GM10847 (cell line): ENCODE results near the gene SLC38A3.

Experiments
- POLR2A ChIP-seq: IDR thresholded peaks from 2 replicates; pipeline ENCODE4 v1.6.1; 2011; ENCODE audit not compliant: insufficient read length; ENCODE audit errors: extremely low read depth

The SLC38A3 gene

DNA sequence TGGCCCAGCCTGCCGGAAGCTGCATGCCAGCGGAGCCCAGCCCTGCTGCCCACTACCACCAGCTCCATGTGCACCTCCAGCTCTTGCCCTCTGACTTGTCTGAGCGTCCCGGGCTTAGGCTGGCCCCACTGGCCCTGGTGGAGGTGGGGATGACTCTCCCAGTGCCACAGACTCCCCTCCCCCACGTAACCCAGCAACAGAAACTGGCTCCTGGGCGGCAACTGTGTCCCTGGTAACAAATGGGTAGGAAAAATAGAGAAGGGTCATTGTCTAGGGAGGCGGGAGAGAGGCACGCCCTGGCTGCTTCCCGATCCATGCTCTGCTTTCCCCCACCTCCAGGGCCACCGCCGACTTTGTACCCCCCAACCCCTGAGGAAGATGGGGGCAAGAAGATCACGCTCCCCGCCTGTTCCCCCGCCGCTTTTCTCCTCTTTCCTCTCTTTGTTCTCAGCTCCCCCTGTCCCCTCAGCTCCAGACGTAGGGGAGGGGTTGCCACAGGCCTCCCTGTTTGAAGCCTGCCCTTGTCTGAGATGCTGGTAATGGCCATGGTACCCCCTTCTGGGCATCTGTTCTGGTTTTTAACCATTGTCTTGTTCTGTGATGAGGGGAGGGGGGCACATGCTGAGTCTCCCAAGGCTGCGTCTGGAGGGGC lies 53.1 kb downstream of the SLC38A3 start:
- TF ChIP-seq POLR2A, result no peak

DNA sequence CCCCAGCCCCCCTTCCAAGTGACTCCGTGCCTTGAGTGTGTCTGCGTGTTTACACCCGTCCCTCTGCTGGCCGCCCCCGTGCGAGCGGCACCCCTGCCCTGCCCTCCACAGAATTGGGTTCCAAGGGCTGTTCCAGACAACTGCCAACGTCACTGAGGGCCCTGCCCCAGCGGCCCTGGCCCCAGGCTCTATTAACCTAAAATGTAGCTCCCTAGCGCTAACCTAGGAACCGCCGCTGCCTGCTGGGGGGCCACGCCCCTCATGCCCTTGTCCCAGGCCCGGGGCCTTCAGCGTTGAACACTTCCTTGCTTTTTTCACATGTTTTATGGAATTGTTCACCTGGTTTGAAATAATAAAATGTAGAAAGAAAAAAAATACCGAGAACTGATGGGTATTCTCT lies 53.9 kb downstream of the SLC38A3 start:
- no peak for TF ChIP-seq POLR2A

DNA sequence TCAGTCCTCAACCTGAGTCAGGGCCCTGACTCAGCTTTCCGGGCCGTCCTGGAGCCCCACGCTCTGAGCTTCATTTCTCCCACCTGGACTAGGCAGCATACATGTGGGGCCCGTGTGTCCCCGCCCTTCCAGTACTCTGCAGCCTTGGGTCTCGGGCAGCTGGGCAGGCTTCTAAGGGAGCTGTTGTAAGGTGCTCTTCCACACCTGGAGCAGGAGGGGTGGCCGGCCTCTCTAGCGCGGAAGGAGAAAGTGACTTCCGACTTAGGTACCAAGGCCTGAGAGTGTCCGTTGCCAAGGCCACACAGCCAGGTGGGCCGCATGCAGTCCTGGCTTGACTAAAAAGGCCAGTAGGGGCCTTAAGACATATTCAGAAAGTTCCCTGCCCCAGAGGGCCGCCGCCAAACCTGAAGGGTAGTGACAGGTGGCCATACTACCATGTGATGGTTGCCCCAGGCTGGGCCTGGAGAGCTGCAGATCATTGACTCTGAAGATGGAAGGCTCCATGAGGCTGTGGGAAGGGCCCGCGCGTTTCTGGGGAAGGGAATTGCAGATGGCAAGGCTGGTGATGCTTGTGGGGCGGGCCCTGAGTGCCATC lies 54.5 kb downstream of the SLC38A3 start:
- no peak for TF ChIP-seq POLR2A

DNA sequence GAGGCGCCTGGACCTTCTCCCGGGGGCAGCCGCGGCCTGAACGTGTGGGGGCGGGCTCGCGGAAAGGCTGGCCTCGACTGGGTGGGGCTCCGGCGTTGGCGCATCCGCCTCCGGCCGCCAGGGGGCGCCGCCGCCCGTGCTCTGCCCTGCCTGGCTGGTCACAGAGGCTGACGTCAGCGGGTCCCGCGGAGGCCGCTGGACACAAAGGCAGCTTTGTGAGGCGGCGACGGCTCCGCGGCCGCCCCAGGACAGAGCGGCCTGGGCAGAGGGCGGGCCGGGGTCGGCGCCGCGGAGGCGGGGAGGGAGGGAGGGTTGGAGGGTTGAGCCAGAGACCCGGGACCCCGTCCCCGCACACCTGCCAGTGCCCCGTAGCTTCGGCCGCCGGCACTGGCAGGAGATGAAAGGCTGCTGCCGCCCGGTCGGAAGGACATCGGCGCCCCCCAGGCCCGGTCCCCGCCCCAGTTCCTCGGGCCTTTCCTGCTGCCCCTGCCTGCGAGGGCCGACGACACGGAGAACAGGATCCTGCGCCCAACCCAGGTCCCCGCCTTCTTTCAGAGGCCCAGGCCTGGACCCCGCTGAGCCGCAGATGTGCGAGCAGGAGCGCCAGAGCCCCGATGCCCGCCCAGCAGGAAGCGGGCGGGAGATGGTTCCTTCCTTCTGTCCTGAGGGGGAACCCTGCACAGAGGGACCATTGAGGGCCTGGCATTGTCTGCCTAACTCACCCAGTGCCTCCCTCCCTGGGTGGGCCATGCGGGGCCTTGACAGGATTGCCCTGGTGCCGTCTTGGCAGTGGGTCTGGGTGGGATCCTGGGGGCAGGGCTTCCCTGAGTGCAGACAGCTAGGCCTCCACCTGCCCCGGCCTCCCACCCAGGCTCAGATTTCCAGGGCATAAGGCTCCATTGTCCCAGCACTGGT lies 55.2 kb downstream of the SLC38A3 start:
- peak; percentile 38 for TF ChIP-seq POLR2A

DNA sequence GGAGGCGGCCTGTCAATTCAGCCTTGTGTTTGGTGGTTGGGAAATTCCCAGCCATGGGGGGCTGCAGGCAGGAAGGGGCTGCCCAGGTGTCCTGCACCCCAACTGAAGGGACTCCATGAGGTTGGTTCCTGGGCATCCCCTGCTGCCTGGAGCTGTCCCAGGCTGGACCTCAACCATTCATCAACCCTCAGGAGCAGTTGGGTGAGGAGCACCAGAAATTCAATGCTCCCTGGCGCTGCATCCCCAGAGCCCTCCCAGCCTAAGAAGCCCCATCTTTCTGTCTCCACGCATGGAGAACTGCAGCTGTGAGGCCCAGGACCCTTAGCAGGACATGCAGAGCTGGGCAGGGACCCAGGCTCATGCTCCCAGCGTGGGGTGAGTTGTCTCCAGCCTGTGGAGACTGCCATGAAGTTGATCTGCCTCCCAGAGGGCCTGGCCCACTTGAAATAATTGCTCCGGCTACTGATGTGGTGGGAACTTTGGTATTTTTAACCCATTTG lies 55.9 kb downstream of the SLC38A3 start:
- TF ChIP-seq POLR2A, result no peak

DNA sequence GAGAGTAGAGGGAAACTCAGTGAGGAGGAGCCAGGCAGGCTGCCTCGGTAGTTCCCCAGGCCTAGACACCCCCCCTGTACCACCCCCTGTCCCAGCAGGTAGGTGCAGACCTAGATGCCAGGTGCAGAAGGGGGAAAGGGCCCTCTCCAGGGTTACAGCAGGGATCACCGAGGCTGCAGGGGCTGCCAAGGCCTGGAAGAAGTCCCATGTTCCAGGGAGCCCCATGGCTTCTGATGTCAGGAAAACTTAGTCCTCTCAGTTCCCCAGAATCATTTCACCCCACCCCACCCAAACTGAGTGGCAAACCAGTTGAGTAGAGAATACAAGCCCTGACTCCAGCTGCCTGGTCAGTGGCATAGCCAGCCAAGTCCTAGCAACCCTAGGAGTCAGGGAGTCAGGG lies 56.4 kb downstream of the SLC38A3 start:
- TF ChIP-seq POLR2A, result no peak

DNA sequence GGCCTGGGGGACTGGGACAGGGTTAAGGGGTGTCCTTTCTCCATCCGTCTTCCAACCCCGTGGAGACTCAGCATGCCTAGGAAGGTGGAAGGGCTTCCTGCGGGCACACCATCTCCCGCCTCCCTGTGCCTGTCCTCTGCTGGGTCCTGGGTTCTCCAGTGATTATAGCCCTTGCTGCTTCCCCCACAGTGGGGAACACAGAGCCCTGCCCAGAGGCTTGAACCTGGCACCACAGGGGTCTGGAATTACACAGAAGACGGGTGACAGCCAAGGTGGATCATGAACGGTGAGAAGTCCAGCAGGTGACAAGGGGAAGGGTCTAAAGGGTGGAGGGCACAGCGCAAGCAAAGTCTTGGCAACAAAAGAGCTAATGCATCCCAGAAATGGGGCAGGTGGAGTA lies 57.7 kb downstream of the SLC38A3 start:
- no peak for TF ChIP-seq POLR2A

DNA sequence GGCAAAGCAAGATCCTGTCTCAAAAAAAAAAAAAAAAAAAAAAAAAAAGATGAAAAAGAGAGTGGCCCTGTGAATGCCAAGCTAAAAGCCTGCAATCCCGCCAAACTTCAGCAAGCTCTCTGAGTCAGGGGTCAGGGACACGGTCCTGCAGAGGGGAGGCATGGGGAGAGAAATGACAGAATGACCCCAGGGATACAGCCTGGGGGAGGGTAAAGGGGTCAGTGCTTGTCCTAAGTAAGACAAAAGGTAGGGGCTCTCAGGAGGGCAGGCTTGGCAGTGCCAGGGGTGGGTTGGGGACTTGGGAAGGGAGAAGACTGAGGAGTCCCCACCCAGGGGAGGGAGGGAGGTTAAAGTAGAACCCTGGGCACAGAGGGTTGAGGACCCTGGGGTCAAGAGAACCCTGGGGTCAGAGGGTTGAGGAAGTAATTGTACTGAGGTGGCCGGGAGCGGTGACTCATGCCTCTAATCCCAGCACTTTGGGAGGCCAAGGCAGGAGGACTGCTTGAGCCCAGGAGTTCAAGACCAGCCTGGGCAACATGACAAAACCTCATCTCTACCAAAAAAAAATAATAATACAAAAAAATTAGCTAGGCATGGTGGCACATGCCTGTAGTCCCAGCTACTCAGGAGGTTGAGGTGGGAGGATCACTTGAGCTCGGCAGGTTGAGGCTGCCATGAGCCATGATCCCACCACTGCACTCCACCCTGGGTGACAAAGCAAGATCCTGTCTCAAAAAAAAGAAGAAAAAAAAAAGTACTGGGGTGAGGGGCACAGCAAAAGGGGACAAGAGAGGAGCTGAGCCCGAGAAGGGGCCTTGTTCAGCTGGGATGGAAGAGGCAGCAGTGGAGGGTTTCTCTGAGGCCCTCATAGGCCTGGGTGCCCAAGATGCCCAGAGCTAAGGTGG lies 58.7 kb downstream of the SLC38A3 start:
- no peak for TF ChIP-seq POLR2A

DNA sequence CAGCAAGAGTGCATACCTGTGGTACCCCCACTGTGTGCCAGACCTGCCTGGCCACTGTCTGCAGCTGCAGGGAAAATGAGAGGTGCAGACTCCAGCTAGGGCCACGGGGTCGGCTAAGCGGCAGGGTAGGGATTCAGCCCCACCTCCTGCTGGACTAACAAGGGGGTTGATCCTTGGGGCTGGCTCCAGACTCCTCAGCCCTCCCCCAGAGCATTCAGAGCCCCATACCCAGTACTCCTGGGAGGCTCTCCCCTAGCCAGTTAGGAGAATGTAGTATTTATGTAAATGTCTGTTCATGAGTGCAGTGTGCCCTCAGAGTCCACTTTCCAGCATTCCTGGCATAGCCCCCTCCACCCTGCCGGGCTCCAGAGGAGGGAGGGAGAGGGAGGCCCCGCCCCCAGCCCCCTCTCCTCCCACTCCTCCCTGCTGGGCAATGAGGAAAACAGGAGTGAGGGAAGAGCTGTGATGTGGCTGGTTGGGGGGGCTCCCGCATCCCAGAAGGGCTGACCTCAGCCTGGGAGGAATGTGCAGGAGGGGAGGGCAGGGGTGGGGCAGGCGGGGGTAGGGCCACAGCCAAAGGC lies 59.4 kb downstream of the SLC38A3 start:
- TF ChIP-seq POLR2A, result no peak

DNA sequence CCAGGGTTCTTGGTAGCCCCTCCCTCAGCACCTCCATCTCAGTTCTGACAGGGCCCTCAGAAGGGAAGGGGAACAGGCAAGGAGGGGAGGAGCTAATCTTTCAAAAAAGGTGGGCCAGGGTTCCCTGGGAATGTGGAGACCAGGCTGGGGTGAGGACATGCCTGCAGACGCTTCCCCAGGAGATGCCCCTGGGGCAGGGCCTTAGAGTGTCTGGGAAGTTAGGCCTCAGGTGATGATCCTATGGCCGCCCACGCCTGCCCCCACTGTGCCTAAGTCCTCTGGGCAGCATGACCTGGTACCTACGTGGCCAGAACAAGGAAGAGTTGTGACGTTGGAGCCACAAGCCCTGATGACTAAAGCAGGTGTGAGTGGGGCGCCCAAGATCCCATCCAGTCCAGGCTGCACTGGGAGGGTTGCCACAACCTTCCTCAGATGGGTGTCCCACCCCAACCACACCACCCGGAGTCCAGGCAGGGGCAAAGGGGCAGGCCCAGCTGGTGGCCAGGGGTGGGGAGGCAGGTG lies 60.0 kb downstream of the SLC38A3 start:
- TF ChIP-seq POLR2A, result no peak

DNA sequence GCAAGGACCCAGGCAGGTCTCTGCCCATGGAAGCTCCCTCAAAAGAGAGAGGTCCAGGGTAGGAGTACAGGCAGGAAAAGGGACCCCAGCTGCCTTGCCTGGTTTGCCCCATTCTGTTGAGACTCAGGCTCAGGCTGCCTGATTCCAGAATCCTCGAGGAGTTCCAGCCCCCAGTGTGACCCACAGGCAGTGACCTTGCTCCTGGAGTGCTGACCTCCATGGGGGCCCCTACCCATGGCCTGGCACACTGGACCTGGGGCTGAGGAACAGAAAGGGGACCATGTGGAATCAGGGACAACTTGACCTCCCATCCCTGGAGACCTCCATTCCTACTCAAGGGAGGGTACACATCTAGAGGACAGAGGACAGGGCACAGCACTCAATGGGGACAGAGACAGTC lies 60.5 kb downstream of the SLC38A3 start:
- TF ChIP-seq POLR2A, result no peak

DNA sequence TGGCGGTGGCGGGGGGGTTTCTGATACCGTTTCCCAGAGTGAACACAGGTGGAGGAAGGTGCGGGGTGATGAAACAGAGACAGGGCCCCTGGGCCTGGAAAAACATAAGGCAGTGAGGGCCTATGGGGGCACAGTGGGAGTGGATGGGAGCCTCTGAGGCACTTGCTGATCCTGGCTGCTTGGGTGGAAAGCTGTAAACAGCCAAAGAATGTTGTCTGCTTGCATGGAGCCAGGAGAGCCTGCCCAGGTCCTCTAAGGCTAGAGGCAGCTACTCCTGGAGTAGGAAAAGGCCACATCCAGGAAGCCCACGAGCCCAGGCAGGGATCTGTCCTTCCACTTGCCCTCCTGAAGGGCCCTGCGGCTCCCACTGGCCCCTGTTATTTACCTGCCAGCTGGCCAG lies 60.9 kb downstream of the SLC38A3 start:
- no peak for TF ChIP-seq POLR2A

DNA sequence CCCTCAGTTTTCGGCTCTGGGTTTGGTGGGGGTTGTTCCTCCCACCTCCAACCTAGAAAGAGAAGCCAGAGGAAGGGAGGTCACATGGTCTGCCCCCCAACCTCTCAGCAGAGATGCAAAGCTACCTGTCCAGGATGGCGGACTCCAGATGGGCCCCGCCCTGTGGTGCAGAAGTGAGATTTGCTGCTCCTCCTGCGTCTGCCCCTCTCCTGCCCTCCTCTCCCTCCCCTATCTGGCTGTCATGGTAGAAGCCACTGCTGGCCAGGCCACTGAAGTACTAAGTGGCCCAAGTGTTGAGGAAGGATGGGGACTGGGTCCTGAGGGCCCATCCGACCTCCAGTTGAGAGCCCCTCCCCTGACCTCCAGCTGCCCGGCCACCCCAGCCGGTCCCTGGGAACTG lies 61.8 kb downstream of the SLC38A3 start:
- no peak for TF ChIP-seq POLR2A

DNA sequence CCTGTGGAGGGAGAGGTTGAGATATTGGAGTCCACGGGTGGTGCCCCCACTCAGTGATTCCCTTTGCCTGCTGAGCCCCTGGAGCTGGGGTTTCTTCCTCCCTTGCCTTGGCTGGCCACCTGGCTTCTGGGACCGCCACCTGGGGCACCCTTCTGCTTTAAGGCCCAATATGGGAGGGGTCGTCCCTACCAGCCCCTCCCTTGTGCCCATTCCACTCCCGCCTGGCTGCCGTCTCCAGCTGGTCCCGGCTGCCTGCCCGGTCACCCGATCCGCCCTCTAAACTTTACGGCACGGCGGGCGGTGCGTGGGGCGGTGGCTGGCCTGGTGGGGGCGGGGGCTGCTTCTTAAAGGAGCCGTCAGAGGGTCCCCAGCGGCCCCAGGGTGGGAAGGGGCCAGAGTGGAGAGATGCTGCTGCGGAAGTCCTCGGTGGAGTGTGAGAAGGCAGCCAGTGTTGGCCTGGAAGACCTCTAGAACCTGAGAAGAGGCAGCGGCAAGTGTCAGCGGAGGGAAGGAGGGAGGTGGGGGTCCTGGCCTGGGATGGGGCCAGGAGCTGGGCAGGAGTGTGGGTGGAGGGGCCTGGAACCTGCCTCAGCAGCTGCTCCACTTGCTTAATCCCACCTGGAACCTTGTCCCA lies 62.3 kb downstream of the SLC38A3 start:
- TF ChIP-seq POLR2A, result no peak
